ENCODE results near the gene SH3GL1. TPM values are rescaled to one million over a fixed set of nuclear protein-coding genes. Genes with fewer than 3 reads are reported as not detected.

The SH3GL1 gene
- polyA plus RNA-seq, 1 of the 3 experiments (the other 2 are of a cell fraction) = 82.8 TPM

GRCh38 chr19:4442819-4443146 lies 42.4 kb upstream of the SH3GL1 start:
- 95% methylated on average over 9 of the region's 10 CpGs for WGBS (ENCODE audit: low lambda C conversion rate)
- H3K9me2 ChIP-seq = no peaks in the 10 kb centered on the region
- peaks cover 0 to 38% of the 10 kb centered on the region in 2 experiments for H3K36me3 ChIP-seq (replicated peaks in 1 of 2; ENCODE audit: control insufficient read depth in 1 of 2, insufficient read depth in 2 of 2, low read length in 1 of 2)
- no peaks in the 10 kb centered on the region; the same call in 1 of the 2 replicates for H3K79me2 ChIP-seq (ENCODE audit: insufficient read depth)
- H4K20me1 ChIP-seq (ENCODE audit: insufficient read depth) = no peaks in the 10 kb centered on the region
- no peaks in the 10 kb centered on the region for H3K27me3 ChIP-seq (ENCODE audit: insufficient read depth)
- no peak overlapping the region for H3K27ac ChIP-seq (ENCODE audit: low read depth in 2 of 2, low read length in 1 of 2)
- TF ChIP-seq JUND (IDR thresholded peaks at IDR 0.05) (no peak), NFIC (IDR thresholded peaks at IDR 0.05; ENCODE audit: borderline replicate concordance) (no peak), GABPA (IDR thresholded peaks at IDR 0.05; ENCODE audit: low read depth) (no peak), EZH2phosphoT487 (IDR thresholded peaks at IDR 0.05; ENCODE audit: borderline replicate concordance, low read depth) (no peak), USF1 (IDR thresholded peaks at IDR 0.05; ENCODE audit: borderline replicate concordance, low read depth) (no peak), RFX5 (IDR thresholded peaks at IDR 0.05; ENCODE audit: low read length) (no peak), FOXJ3 (CRISPR knock-in tag; IDR thresholded peaks at IDR 0.05) (no peak), YY1 (IDR thresholded peaks at IDR 0.05; ENCODE audit: low read depth) (no peak), FOXM1 (IDR thresholded peaks at IDR 0.05; ENCODE audit: low read depth) (no peak), IRF3 (IDR thresholded peaks at IDR 0.05; ENCODE audit: low read depth, low read length) (no peak), ZBTB33 (IDR thresholded peaks at IDR 0.05; ENCODE audit: borderline replicate concordance, low read depth) (no peak), SMC3 (IDR thresholded peaks at IDR 0.05; ENCODE audit: low read depth, low read length) (no peak), CHD2 (IDR thresholded peaks at IDR 0.05; ENCODE audit: low read length, partially characterized antibody) (no peak), SIN3A (IDR thresholded peaks at IDR 0.05; ENCODE audit: borderline replicate concordance, low read depth, low read length) (no peak), USF2 (IDR thresholded peaks at IDR 0.05; ENCODE audit: borderline replicate concordance, low read depth, low read length) (no peak)
- H3K4me1 ChIP-seq (ENCODE audit: control insufficient read depth in 1 of 2, insufficient read depth in 2 of 2, low read depth in 1 of 2, low read length in 1 of 2) = no peaks in the 10 kb centered on the region
- no peak for DNase-seq
- no peak overlapping the region for H3K4me3 ChIP-seq (ENCODE audit: low read depth in 2 of 2, low read length in 1 of 2)
- no peaks in the 10 kb centered on the region for H3F3A ChIP-seq (replicated peaks; ENCODE audit: insufficient read depth)
- no peak overlapping the region for H3K4me2 ChIP-seq
- H3K9ac ChIP-seq = no peak overlapping the region
- POLR2A ChIA-PET = no interaction called here
- H3K9me3 ChIP-seq = no peaks in the 10 kb centered on the region
- CTCF ChIA-PET = no interaction called here
- H2AFZ ChIP-seq (ENCODE audit: low read depth) = no peak overlapping the region
